CD8-positive, alpha-beta memory T cell (primary cell): ENCODE data around the gene EPHX1. TPM values are rescaled to one million over a fixed set of nuclear protein-coding genes. Genes with fewer than 3 reads are reported as not detected.

ENCODE experiments used
- CTCF ChIA-PET: fragments of 350-600 bp; sonication (Branson Sonifier 250); formaldehyde crosslinking; loops from one replicate; lab custom pipeline; 2021; ENCODE audit warnings: antibody characterized with exemption; lab: Charles Lee
- POLR2A ChIA-PET: fragments of 350-600 bp; sonication (Branson Sonifier 250); formaldehyde crosslinking; loops from one replicate; lab custom pipeline; 2021; ENCODE audit warnings: antibody characterized with exemption; lab: Charles Lee
- DNase-seq, 5 donors: peaks; one replicate each; pipeline versions ENCODE4 v3.0.0 to v3.0.0-alpha.2; 2020 to 2022; ENCODE audit warnings: mixed read lengths in 1 of 5
- H3K27ac ChIP-seq: one replicate; pipeline ENCODE4 v1.7.0; 2013; ENCODE audit warnings: low read depth, mild to moderate bottlenecking, low read length, moderate library complexity
- H3K27me3 ChIP-seq: 2 replicates; pipeline ENCODE4 v1.7.0; 2013; ENCODE audit warnings: low read length, mild to moderate bottlenecking; ENCODE audit not compliant: insufficient read depth, poor library complexity, severe bottlenecking
- H3K36me3 ChIP-seq: 2 replicates; pipeline ENCODE4 v1.7.0; 2013; ENCODE audit warnings: mild to moderate bottlenecking, low read length, moderate library complexity; ENCODE audit not compliant: insufficient read depth
- H3K4me1 ChIP-seq: 2 replicates; pipeline ENCODE4 v1.7.0; 2013; ENCODE audit warnings: mild to moderate bottlenecking, low read length, moderate library complexity; ENCODE audit not compliant: insufficient read depth
- H3K4me3 ChIP-seq: 2 replicates; pipeline ENCODE4 v1.7.0; 2013; ENCODE audit warnings: mild to moderate bottlenecking, low read length
- H3K9me3 ChIP-seq: 2 replicates; pipeline ENCODE4 v1.7.0; 2013; ENCODE audit warnings: mild to moderate bottlenecking, low read length
- H3K27ac Mint-ChIP-seq, 8 donors: one replicate each; pipeline ENCODE4 v1.8.0; 2020 to 2021; ENCODE audit warnings: mixed read lengths in 8 of 8, mild to moderate bottlenecking in 6 of 8, inconsistent platforms in 3 of 8, moderate library complexity in 3 of 8
- H3K27me3 Mint-ChIP-seq, 2 donors: one replicate each; pipeline ENCODE4 v1.8.0; 2020 to 2021; ENCODE audit warnings: mixed read lengths in 2 of 2, mild to moderate bottlenecking in 1 of 2, moderate library complexity in 1 of 2
- H3K36me3 Mint-ChIP-seq, 3 donors: one replicate each; pipeline ENCODE4 v1.8.0; 2020 to 2021; ENCODE audit warnings: mixed read lengths in 3 of 3, inconsistent platforms in 1 of 3, mild to moderate bottlenecking in 1 of 3
- H3K4me1 Mint-ChIP-seq, 3 donors: one replicate each; pipeline ENCODE4 v1.8.0; 2020 to 2021; ENCODE audit warnings: mixed read lengths in 3 of 3, inconsistent platforms in 1 of 3, mild to moderate bottlenecking in 1 of 3
- H3K4me3 Mint-ChIP-seq, 7 donors: one replicate each; pipeline ENCODE4 v1.8.0; 2020 to 2021; ENCODE audit warnings: mixed read lengths in 7 of 7, mild to moderate bottlenecking in 6 of 7, moderate library complexity in 4 of 7, inconsistent platforms in 2 of 7
- H3K9me3 Mint-ChIP-seq, 5 donors: one replicate each; pipeline ENCODE4 v1.8.0; 2020 to 2022; ENCODE audit warnings: mixed read lengths in 5 of 5, mild to moderate bottlenecking in 3 of 5, moderate library complexity in 2 of 5, inconsistent platforms in 1 of 5
- polyA plus RNA-seq: library from polyadenylated mRNA; unstranded; fragments of 300-500 nt; fragmentation: Illumina TruSeq; gene quantifications from one replicate; pipeline ENCODE4 v1.2.3, GENCODE V29; 2021
- total RNA-seq, 2 experiments: library from RNA; stranded (reverse); gene quantifications; one replicate each; pipeline ENCODE4 v1.2.3, GENCODE V29; 2021

Gene EPHX1
- total and polyA plus RNA-seq, 3 experiments from 2014 or later = 1.8 to 3.0 (median 2.2) TPM

- POLR2A ChIA-PET = no interaction called here
- H3K36me3 ChIP-seq = no peaks in the 10 kb centered on the region
- DNase-seq = no peak
- H3K9me3 ChIP-seq = no peaks in the 10 kb centered on the region
- Mint-ChIP-seq H3K27ac (peak overlapping the region in 1 of 8 donors; percentile 68), H3K4me3 (no peak overlapping the region), H3K27me3 (peaks cover 6 to 28% of the 10 kb centered on the region in 2 donors), H3K9me3 (no peaks in the 10 kb centered on the region), H3K36me3 (no peaks in the 10 kb centered on the region), H3K4me1 (no peaks in the 10 kb centered on the region)
- H3K4me1 ChIP-seq = no peaks in the 10 kb centered on the region
- no peaks in the 10 kb centered on the region for H3K27me3 ChIP-seq
- CTCF ChIA-PET = interaction anchor here (1.9 kb wide), 1 partner anchor 10 kb away, joined by 7 read pairs; the partner anchor contains the start of gene SRP9
- no peak overlapping the region for H3K27ac ChIP-seq
- no peak overlapping the region for H3K4me3 ChIP-seq
Measured at GRCh38 chr1:225766967-225767633, 42.8 kb upstream of the EPHX1 start.

GRCh38 chr1:225767634-225768540 lies 42.0 kb upstream of the EPHX1 start:
- no peak overlapping the region for H3K27ac ChIP-seq
- no peak for DNase-seq
- no peaks in the 10 kb centered on the region for H3K4me1 ChIP-seq
- Mint-ChIP-seq H3K36me3 (no peaks in the 10 kb centered on the region), H3K4me3 (no peak overlapping the region), H3K27me3 (peaks cover 6 to 23% of the 10 kb centered on the region in 2 donors), H3K9me3 (no peaks in the 10 kb centered on the region), H3K27ac (peak overlapping the region in 1 of 8 donors; percentile 43), H3K4me1 (no peaks in the 10 kb centered on the region)
- no peaks in the 10 kb centered on the region for H3K36me3 ChIP-seq
- no peak overlapping the region for H3K4me3 ChIP-seq
- CTCF ChIA-PET = interaction anchor here (0.6 to 2.1 kb wide), 3 partner anchors 10 to 318 kb away, joined by 3 to 7 read pairs (median 7); partner anchors contain the start of gene SRP9
- no peaks in the 10 kb centered on the region for H3K9me3 ChIP-seq
- POLR2A ChIA-PET = interaction anchor here (0.5 to 2.6 kb wide), 2 partner anchors 10 to 21 kb away, joined by 3 to 7 read pairs; partner anchors contain the start of gene SRP9
- H3K27me3 ChIP-seq = no peaks in the 10 kb centered on the region

- no peak overlapping the region for H3K4me3 Mint-ChIP-seq
- ChIA-PET POLR2A (interaction anchor here (2.6 kb wide), 1 partner anchor 9 kb away, joined by 7 read pairs; the partner anchor contains the start of gene SRP9), CTCF (interaction anchor here (0.6 to 2.1 kb wide), 2 partner anchors 9 to 221 kb away, joined by 3 to 7 read pairs; partner anchors contain the start of gene SRP9)
- Histone ChIP-seq H3K4me3 (no peak overlapping the region), H3K27ac (no peak overlapping the region), H3K27me3 (no peaks in the 10 kb centered on the region), H3K4me1 (no peaks in the 10 kb centered on the region), H3K36me3 (no peaks in the 10 kb centered on the region), H3K9me3 (no peaks in the 10 kb centered on the region)
- peak overlapping the region in 1 of 8 donors; percentile 47 for H3K27ac Mint-ChIP-seq
- peaks cover 0 to 1% (median 0%) of the 10 kb centered on the region in 3 donors for H3K4me1 Mint-ChIP-seq
- H3K27me3 Mint-ChIP-seq = peaks cover 3 to 20% of the 10 kb centered on the region in 2 donors
- H3K36me3 Mint-ChIP-seq = no peaks in the 10 kb centered on the region
- no peak for DNase-seq
- no peaks in the 10 kb centered on the region for H3K9me3 Mint-ChIP-seq
Measured at GRCh38 chr1:225768662-225769426, 41.1 kb upstream of the EPHX1 start.

GRCh38 chr1:225769687-225770086 lies 40.2 kb upstream of the EPHX1 start:
- peaks cover 3 to 13% of the 10 kb centered on the region in 2 donors for H3K27me3 Mint-ChIP-seq
- no peaks in the 10 kb centered on the region for H3K9me3 Mint-ChIP-seq
- ChIA-PET POLR2A (interaction anchor here (0.8 to 2.6 kb wide), 2 partner anchors 8 to 295 kb away, joined by 5 to 7 read pairs; partner anchors contain the start of gene SRP9), CTCF (interaction anchor here (0.6 to 2.1 kb wide), 3 partner anchors 8 to 220 kb away, joined by 3 to 7 read pairs (median 3); partner anchors contain the start of gene SRP9)
- Histone ChIP-seq H3K36me3 (no peaks in the 10 kb centered on the region), H3K27ac (no peak overlapping the region), H3K4me3 (no peak overlapping the region), H3K27me3 (no peaks in the 10 kb centered on the region), H3K4me1 (no peaks in the 10 kb centered on the region), H3K9me3 (no peaks in the 10 kb centered on the region)
- H3K4me1 Mint-ChIP-seq = peaks cover 0 to 4% (median 1%) of the 10 kb centered on the region in 3 donors
- no peak overlapping the region for H3K27ac Mint-ChIP-seq
- DNase-seq = no peak
- H3K36me3 Mint-ChIP-seq = no peaks in the 10 kb centered on the region
- no peak overlapping the region for H3K4me3 Mint-ChIP-seq

GRCh38 chr1:225770561-225771248 lies 39.2 kb upstream of the EPHX1 start:
- CTCF ChIA-PET = interaction anchor here (1.3 kb wide), 1 partner anchor 204 kb away, joined by 3 read pairs; no protein-coding TSS in a partner anchor
- H3K4me3 Mint-ChIP-seq = no peak overlapping the region

GRCh38 chr1:225771661-225772322 lies 38.1 kb upstream of the EPHX1 start:
- no peaks in the 10 kb centered on the region for H3K9me3 Mint-ChIP-seq
- Histone ChIP-seq H3K4me1 (peaks cover 12% of the 10 kb centered on the region), H3K9me3 (no peaks in the 10 kb centered on the region), H3K27ac (no peak overlapping the region), H3K36me3 (no peaks in the 10 kb centered on the region), H3K27me3 (no peaks in the 10 kb centered on the region), H3K4me3 (no peak overlapping the region)
- DNase-seq = no peak
- peak overlapping the region in 2 of 8 donors; percentile 14 to 41 for H3K27ac Mint-ChIP-seq
- peaks cover 0 to 2% (median 0%) of the 10 kb centered on the region in 3 donors for H3K36me3 Mint-ChIP-seq
- ChIA-PET CTCF (interaction anchor here (0.9 to 1.6 kb wide), 3 partner anchors 140 to 300 kb away, joined by 3 to 6 read pairs (median 3); no protein-coding TSS in a partner anchor), POLR2A (no interaction called here)
- H3K4me1 Mint-ChIP-seq = peaks cover 0 to 7% (median 1%) of the 10 kb centered on the region in 3 donors
- H3K27me3 Mint-ChIP-seq = peaks cover 1 to 5% of the 10 kb centered on the region in 2 donors
- no peak overlapping the region for H3K4me3 Mint-ChIP-seq

More at GRCh38 chr1:225770561-225771248, 39.2 kb upstream of the EPHX1 start:
- Mint-ChIP-seq H3K4me1 (peaks cover 0 to 7% (median 1%) of the 10 kb centered on the region in 3 donors), H3K27me3 (peaks cover 1 to 13% of the 10 kb centered on the region in 2 donors), H3K27ac (no peak overlapping the region), H3K9me3 (no peaks in the 10 kb centered on the region), H3K36me3 (peaks cover 0 to 2% (median 0%) of the 10 kb centered on the region in 3 donors)
- POLR2A ChIA-PET = interaction anchor here (0.8 kb wide), 1 partner anchor 296 kb away, joined by 5 read pairs; no protein-coding TSS in a partner anchor
- Histone ChIP-seq H3K4me1 (peaks cover under 1% of the 10 kb centered on the region), H3K27ac (no peak overlapping the region), H3K4me3 (no peak overlapping the region), H3K27me3 (no peaks in the 10 kb centered on the region), H3K36me3 (no peaks in the 10 kb centered on the region), H3K9me3 (no peaks in the 10 kb centered on the region)
- no peak for DNase-seq
